ENCODE data around the gene PLEKHO2.
A peak's percentile ranks its signal among the peaks of the same experiment; 100 is the strongest.
"Not testable (repeated sequence)": the region's sequence is repeated elsewhere in the genome, so short reads cannot be mapped to it uniquely, and the experiment has no call there.

PLEKHO2 gene

GRCh38 chr15:64841344-64842095 lies at the start of gene PLEKHO2:
TSS of gene PLEKHO2 (plus strand) at chr15:64841915. CDS start at chr15:64842017, 102 bp downstream.
- peak; percentile 73 for DNase-seq

DNA sequence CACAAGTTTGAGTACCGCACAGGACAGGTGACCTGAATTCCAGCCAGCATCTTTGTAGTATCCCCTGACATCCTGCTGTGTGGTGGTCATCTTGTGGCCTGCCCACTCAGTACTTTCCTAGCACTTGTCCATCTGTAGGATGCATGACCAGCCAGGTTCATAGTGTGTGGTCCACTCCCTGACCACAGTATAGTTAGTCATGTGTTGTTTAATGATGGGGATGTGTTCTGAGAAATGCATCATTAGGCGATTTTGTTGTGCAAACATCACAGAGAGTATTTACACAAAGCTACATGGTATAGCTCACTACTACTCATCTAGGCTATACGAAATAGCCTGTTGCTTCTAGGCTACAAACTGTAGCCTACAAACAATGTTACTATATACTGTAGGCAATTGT lies 49.4 kb upstream of the PLEKHO2 start:
- DNase-seq: no peak

DNA sequence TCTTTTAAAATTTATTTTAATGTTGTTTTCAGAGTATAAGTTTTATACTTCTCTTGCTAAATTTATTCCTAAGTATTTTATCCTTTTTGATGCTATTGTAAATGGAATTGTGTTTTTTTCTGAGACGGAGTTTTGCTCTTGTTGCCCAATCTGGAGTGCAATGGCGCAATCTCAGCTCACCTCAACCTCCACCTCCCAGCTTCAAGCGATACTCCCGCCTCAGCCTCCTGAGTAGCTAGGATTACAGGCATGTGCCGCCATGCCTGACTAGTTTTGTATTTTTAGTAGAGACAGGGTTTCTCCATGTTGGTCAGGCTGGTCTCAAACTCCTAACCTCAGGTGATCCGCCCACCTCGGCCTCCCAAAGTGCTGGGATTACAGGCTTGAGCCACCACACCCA lies 46.4 kb upstream of the PLEKHO2 start:
- DNase-seq: not testable (repeated sequence)

DNA sequence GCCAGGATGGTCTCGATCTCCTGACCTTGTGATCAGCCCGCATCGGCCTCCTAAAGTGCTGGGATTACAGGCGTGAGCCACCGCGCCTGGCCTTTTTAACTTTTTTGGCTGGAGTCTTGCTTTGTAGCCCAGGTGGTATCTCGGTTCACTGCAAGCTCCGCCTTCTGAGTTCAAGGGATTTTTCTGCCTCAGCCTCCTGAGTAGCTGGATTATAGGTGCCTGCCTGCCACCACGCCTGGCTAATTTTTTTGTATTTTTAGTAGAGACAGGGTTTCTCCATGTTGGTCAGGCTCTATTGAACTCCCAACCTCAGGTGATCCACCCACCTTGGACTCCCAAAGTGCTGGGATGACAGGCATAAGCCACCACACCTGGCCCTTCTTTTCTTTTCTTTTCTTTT lies 45.8 kb upstream of the PLEKHO2 start:
- DNase-seq: not testable (repeated sequence)

DNA sequence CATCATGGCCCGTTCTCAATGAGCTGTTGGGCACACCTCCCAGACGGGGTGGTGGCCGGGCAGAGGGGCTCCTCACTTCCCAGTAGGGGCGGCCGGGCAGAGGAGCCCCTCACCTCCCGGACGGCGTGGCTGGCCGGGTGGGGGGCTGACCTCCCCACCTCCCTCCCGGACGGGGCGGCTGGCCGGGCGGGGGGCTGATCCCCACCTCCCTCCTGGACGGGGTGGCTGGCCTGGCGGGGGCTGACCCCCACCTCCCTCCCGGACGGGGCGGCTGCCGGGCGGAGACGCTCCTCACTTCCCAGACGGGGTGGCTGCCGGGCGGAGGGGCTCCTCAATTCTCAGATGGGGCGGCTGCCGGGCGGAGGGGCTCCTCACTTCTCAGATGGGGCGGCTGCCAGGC lies 42.8 kb upstream of the PLEKHO2 start:
- not testable (repeated sequence) for DNase-seq

DNA sequence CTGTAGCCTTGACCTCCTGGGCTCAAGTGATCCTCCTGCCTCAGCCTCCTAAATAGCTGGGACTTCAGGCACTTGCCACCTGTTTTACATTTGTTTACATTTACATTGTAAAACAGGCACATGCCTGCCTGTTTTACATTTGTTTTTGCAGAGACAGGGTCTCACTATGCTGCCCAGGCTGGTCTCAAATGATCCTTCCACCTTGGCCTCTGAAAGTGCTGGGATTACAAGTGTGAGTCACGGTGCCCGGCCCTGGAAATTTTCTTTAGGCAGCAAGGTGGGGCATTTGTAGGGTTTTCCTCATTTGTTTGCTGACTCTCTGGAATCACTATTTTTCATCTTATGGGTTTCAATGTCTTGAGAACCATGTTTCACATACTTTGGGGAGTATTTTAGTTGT lies 41.2 kb upstream of the PLEKHO2 start:
- DNase-seq: no peak

DNA sequence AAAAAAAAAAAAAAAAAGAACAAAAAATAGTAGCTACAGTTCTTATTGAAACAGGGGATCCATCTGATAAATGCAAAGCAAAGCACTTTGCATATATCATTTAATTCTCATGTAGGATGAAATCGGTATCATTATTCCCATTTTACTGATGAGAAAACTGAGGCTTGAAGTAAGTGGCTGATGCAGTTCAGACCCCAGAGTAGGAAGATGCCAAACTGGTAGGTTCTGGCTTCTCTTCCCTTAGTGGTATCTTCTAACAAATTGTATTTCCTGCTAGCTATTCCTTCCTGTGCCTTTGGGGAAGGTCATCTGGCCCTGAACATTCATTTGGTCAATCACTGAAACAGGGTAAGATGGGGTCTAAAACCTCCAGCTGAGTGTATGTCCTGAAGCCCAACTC lies 38.2 kb upstream of the PLEKHO2 start:
- DNase-seq: no peak

DNA sequence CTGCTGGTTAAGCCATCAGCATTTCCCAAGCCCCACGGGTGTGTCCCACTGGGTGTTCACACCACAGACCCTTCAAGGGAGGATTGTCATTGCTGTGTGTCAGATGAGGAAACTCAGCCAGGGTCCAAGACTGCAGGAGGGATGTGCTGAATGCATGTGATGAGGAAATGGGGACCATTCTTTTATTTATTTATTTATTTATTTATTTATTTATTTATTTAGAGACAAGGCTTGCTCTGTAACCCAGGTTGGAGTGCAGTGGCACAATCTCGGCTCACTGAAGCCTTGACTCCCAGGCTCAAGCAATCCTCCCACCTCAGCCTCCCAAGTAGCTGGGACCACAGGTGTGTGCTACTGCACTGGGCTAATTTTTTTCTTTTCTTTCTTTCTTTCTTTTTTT lies 37.1 kb upstream of the PLEKHO2 start:
- no peak for DNase-seq

DNA sequence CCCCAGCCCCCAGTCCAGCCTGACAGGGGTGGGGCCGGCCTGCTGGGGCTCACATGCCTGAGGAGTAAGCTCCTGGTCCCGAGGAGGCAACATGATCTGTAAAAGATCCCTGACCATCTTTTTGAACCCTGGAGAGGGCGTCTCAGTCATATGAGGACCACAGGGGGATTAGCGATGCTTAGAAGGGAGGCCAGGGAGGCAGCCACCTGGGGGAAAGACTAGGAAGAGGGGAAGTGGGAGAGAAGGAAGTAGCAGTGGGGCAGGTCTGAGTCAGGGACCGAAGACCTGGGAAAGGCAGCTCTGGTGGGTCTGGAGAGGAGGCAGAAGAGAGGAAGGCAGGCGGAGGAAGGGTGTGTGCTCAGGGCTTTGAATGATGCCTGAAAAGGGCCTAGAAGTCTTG lies 35.2 kb upstream of the PLEKHO2 start:
- DNase-seq: no peak

DNA sequence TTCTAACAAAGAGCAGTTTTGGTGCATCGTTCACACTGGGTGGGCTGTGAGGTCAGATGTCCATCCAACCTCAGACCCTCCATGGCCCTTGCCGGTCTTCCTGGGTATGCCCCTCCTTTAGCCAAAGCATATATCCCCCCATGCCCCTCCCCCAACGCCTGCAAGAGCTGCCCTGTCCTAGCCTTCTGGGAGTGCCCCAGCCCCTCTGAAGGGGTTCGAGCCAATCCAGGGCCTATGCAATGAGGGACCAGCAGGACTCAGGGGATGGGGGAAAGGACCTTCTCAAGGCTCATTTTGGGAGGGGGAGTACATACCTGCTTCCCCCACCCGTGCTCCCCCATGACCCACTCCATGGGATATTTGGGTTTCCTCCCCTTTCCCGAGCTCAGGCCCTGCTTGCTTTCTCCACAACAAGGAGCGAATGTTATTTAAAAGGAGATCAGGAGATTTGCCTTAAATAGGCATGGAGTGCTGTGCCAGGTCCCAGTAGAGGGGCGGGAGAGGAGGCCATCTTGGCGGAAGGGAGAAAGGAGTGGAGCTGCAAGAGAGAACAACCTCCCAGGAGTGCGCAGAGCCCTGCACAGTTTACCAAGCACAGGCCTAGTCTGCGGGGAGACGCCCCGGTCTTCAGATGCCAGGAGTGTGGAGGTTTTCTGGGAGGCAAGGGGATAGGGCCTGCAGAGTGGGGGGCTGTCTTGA lies 34.5 kb upstream of the PLEKHO2 start:
- no peak for DNase-seq

GRCh38 chr15:64807751-64808222 lies 33.9 kb upstream of the PLEKHO2 start:
- no peak for DNase-seq

DNA sequence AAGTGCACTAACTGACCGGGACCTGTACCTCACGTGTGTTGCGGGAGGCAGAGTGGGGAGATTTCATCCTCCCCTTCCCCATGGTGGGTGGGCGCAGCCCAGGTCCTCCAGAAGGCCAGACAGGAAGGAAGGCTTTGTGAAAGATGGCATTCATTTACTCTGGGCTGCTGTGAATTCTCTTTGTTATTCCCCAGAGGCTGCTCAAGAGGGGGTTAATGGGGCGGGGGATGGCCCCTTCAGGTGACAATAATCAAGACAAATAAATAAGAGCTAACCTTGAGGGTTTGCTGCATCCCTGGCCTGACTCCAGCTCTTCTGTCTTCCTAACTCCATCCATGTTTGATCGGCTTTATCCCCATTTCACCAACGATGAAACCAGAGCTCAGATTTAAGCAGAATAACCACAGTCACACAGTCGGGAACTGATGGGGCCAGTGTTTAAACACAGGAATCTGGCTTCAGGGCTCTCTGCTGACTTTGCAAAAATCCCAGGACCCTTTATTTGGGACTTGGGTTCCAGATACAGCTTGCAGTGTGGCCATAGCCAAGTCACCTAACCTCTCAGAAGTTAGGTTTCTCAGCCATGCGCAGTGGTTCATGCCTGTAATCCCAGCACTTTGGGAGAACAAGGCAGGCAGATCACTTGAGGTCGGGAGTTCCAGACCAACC lies 32.8 kb upstream of the PLEKHO2 start:
- no peak for DNase-seq

DNA sequence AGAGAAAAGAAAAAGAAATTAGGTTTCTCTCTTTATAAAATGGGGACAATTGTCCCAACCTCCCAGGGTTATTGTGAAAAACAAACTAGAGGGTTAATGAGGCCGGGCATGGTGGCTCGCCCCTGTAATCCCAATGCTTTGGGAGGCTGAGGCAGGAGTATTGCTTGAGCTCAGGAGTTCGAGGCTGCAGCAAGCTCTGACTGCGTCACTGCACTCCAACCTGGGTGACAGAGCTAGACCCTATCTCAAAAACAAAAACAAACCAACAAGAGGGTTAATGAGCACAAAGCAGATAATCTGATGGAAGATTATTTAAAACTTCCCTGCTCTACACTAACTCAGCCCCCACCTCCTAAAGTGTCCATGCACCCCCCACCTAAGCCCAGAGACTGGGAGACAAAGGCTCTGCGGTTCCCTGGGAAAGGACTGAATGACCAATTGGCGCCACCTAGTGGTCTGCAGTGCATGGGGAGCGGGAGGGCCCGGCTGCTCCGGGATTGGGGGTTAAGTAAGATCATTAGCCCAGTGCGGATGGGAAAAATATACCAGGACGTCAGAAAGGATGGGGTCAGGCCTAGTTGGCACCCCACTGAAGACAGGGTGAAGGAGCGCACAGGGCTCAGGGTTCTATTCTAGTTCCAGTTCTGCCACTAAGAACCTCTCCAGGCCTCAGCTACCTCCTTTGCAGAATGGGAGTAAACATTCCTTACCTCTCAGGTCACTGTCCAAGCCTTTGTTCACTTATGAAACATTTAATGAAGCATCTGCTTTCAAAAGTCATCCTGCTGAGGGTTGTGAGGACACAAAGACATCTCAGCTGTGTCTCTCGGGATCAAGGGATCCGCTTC lies 31.8 kb upstream of the PLEKHO2 start:
- peak; percentile 2 for DNase-seq

DNA sequence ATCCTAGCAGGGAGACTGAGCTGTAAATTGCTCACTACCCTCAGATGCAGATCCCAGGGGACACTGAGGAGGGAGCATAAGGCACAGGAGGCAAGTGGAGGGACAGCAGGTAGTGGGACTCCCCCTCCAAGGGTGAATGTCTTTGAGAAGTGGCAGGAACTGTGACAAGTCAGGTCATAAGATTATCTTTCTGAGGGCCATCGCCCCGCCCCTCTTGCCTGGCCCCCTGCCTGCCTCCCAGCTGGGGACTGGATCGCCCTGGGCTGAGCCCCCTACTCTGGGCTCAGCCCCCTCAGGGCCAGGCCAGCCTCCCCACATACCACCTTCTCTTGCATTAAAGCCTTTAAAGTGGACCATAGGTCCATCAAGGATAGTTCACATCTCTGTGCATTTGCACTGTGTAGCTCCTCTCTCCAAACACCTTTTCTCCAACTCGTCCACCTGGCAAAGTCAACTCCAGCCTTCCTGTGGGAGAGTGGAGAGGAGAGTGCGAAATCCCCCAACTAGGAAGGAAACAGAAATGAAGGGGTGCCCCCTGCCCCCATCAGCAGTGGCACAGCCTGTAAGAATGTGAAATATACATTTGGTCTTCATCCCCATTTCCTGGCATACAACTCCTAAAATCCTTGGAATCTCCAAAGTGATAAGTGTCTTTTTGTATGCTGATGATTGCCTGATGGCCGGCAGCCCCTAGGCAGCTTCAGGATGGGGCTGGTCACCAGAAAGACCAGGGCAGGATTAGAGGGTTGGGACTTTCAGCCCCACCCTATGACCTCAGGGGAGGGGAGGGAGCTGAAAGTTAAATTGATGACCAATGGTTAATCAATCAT lies 31.0 kb upstream of the PLEKHO2 start:
- no peak for DNase-seq

DNA sequence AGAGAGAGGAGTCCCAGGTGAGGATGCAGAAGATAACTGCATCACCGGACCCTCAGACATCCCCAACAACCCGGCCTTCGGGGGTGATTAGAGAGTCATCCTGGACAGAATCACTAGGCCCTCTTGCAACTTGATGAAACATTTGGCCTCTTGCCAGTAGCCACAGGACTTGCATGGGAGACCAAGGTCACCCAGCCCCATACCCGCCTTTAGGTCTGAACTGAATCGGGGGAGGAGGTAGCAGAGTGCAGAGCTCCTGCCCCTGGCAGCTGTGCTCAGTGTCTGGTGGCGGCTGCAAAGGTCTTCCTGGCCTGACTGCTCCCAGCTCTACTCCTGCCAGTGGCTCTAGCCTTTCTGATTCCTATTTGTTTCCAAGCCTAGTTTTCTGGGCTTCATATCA lies 28.6 kb upstream of the PLEKHO2 start:
- DNase-seq: no peak

GRCh38 chr15:64814283-64814682 lies 27.4 kb upstream of the PLEKHO2 start:
- DNase-seq: not testable (repeated sequence)

- not testable (repeated sequence) for DNase-seq
Measured at GRCh38 chr15:64814965-64815364, 26.8 kb upstream of the PLEKHO2 start.

DNA sequence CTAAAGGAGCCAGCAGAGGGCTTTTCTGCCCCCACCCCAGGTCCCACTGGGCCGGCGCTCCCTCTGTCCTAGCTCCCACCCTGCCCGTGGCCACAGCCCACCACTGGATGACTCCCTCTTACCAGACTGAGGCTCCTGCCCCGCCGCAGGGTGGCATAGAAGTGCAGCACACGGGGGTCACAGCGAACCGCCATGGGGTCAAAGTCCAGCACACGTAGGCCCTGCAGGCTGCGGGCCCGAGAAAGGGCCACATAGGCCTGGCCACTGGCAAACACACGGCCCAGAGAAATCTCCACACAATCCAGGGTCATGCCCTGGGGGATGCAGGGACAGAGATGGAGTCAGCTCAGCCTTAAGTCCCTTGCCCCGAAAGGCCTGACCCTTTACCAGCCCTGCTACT lies 25.3 kb upstream of the PLEKHO2 start:
- no peak for DNase-seq

DNA sequence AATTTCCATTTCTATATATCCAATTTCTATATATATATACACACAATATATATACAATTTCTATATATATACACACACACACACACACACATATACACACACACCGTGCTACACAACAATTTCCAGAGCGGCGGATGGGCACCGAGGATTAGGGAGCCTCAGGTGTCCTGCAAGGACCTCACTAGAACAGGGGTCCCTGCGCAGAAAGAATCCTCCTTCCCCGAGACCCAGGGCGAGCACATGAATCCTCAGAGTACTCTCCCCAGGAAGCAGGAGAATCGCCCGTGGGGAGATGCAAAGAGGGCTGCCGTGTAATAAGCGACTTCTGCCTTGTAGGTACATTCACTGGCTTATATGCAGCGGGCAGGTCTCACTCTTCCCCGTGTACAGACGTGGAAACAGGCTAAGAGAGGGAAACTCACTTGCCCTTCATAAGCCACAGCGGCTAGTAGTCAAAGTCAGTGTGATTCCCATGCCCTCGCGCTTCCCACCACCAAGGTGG lies 16.7 kb upstream of the PLEKHO2 start:
- DNase-seq: no peak

GRCh38 chr15:64825431-64826294 lies 16.1 kb upstream of the PLEKHO2 start, which contains the start of gene PIF1:
TSS of gene PIF1 (minus strand) at chr15:64825647. CDS start at chr15:64824335, 1,312 bp downstream.
- DNase-seq: peak; percentile 90

- DNase-seq: no peak
Measured at GRCh38 chr15:64828985-64829384, 12.7 kb upstream of the PLEKHO2 start.
